ENCODE results near the gene CIT.

The CIT gene

DNA sequence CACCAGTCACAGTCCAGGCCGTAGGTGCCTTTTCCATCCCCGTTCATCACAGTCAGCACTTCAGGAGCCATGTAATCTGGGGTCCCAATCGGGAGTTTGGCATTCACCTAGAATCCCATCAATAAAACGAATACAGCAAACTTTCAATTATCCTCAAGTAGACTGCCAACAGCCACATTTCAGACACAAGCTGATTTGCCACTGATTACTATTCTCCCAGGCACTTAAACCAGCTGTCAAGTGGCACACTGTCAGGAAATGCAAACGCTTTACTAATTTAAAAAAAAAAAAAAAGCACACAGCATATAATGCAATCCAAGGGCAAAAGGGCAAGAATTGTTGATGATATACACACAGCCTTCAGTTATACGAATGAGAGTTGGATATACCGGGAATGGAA lies 51.9 kb downstream of the CIT start (continued):
- TF ChIP-seq TRIM28 (IDR thresholded peaks at IDR 0.05; ENCODE audit: borderline replicate concordance, low read length) = no peak
- TF ChIP-seq, protein P1, sequence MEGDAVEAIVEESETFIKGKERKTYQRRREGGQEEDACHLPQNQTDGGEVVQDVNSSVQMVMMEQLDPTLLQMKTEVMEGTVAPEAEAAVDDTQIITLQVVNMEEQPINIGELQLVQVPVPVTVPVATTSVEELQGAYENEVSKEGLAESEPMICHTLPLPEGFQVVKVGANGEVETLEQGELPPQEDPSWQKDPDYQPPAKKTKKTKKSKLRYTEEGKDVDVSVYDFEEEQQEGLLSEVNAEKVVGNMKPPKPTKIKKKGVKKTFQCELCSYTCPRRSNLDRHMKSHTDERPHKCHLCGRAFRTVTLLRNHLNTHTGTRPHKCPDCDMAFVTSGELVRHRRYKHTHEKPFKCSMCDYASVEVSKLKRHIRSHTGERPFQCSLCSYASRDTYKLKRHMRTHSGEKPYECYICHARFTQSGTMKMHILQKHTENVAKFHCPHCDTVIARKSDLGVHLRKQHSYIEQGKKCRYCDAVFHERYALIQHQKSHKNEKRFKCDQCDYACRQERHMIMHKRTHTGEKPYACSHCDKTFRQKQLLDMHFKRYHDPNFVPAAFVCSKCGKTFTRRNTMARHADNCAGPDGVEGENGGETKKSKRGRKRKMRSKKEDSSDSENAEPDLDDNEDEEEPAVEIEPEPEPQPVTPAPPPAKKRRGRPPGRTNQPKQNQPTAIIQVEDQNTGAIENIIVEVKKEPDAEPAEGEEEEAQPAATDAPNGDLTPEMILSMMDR (tag by site-specific recombination; IDR thresholded peaks at IDR 0.05) = no peak
- TF ChIP-seq, protein P2, sequence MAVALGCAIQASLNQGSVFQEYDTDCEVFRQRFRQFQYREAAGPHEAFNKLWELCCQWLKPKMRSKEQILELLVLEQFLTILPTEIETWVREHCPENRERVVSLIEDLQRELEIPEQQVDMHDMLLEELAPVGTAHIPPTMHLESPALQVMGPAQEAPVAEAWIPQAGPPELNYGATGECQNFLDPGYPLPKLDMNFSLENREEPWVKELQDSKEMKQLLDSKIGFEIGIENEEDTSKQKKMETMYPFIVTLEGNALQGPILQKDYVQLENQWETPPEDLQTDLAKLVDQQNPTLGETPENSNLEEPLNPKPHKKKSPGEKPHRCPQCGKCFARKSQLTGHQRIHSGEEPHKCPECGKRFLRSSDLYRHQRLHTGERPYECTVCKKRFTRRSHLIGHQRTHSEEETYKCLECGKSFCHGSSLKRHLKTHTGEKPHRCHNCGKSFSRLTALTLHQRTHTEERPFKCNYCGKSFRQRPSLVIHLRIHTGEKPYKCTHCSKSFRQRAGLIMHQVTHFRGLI (tag by site-specific recombination; IDR thresholded peaks at IDR 0.05) = no peak

DNA sequence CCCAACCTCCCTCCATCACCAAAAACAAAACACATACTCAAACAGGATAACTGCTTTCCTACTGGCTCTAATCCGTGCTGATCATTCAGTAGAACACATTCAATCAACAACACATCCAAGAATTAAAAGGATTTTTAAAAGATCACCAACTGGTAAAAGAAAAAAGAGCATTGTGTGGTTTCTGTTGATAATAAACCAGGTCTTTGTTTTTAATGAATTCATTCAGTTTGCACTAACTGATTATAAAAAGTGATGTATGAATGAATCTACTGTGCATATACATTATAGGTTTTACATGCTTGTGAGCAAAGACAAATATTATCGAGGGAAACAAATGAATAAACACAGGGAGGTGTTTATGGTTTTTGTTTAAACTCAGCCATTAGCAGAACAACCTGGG lies 55.1 kb downstream of the CIT start:
- TF ChIP-seq ZNF23 (tag by site-specific recombination; IDR thresholded peaks at IDR 0.05; ENCODE audit: borderline replicate concordance) = no peak
- TF ChIP-seq, protein P3, sequence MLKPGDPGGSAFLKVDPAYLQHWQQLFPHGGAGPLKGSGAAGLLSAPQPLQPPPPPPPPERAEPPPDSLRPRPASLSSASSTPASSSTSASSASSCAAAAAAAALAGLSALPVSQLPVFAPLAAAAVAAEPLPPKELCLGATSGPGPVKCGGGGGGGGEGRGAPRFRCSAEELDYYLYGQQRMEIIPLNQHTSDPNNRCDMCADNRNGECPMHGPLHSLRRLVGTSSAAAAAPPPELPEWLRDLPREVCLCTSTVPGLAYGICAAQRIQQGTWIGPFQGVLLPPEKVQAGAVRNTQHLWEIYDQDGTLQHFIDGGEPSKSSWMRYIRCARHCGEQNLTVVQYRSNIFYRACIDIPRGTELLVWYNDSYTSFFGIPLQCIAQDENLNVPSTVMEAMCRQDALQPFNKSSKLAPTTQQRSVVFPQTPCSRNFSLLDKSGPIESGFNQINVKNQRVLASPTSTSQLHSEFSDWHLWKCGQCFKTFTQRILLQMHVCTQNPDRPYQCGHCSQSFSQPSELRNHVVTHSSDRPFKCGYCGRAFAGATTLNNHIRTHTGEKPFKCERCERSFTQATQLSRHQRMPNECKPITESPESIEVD (tag by site-specific recombination; IDR thresholded peaks at IDR 0.05) = peak; percentile 28; the same call in 1 of the 2 replicates
- no peak for TF ChIP-seq SETDB1 (IDR thresholded peaks at IDR 0.05; ENCODE audit: insufficient read length, low read length)
- TF ChIP-seq ZNF777 (tag by site-specific recombination; IDR thresholded peaks at IDR 0.05; ENCODE audit: borderline replicate concordance) = no peak
- TF ChIP-seq, protein P4, sequence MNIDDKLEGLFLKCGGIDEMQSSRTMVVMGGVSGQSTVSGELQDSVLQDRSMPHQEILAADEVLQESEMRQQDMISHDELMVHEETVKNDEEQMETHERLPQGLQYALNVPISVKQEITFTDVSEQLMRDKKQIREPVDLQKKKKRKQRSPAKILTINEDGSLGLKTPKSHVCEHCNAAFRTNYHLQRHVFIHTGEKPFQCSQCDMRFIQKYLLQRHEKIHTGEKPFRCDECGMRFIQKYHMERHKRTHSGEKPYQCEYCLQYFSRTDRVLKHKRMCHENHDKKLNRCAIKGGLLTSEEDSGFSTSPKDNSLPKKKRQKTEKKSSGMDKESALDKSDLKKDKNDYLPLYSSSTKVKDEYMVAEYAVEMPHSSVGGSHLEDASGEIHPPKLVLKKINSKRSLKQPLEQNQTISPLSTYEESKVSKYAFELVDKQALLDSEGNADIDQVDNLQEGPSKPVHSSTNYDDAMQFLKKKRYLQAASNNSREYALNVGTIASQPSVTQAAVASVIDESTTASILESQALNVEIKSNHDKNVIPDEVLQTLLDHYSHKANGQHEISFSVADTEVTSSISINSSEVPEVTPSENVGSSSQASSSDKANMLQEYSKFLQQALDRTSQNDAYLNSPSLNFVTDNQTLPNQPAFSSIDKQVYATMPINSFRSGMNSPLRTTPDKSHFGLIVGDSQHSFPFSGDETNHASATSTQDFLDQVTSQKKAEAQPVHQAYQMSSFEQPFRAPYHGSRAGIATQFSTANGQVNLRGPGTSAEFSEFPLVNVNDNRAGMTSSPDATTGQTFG (tag by site-specific recombination; IDR thresholded peaks at IDR 0.05; ENCODE audit: borderline replicate concordance) = no peak
- no peak for TF ChIP-seq ZBTB7A (tag by site-specific recombination; IDR thresholded peaks at IDR 0.05; ENCODE audit: low read depth)
- no peak overlapping the region for H3K4me3 ChIP-seq (ENCODE audit: low read depth, low read length)
- ChIA-PET POLR2A (no interaction called here), CTCF (interaction anchor here (2.1 kb wide), 1 partner anchor 42 kb away, joined by 7 read pairs; no protein-coding TSS in a partner anchor)
- no peaks in the 10 kb centered on the region for H3K9me3 ChIP-seq (ENCODE audit: control insufficient read depth, insufficient read depth, low read depth, low read length)
- H3K4me1 ChIP-seq (ENCODE audit: control insufficient read depth, insufficient read depth, low read length) = 0 out of 2 replicates have a peak, but pooled peaks cover 2% of the 10 kb centered on the region
- H3K27ac ChIP-seq (ENCODE audit: extremely low read depth, low read depth, low read length) = no peak overlapping the region
- H3K36me3 ChIP-seq (ENCODE audit: control insufficient read depth in 2 of 2, insufficient read depth in 1 of 2, low read length in 2 of 2) = peaks cover 8 to 46% of the 10 kb centered on the region in 2 experiments

DNA sequence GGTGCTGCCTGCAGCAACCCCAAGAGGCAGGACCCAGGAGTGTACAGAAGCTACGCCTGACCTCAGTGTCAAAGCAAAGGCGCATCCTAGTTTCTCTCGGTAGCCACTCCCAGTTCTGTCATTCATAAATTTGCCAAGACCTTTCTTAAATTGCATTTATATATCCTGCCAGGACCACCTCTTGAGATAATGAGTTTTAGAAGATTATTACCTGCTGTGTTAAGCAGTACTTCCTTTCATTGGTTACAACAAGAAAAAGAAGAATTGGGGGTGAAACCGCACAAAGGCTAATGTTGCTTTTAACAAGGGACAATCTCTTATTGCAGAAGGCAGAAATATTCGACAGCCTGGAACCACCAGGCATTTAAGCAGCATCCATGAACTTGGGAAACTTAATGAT lies 57.8 kb downstream of the CIT start:
- H3K9me3 ChIP-seq (ENCODE audit: control insufficient read depth, insufficient read depth, low read depth, low read length) = no peaks in the 10 kb centered on the region
- POLR2A ChIA-PET = no interaction called here
- 0 out of 2 replicates have a peak, but pooled peaks cover 2% of the 10 kb centered on the region for H3K4me1 ChIP-seq (ENCODE audit: control insufficient read depth, insufficient read depth, low read length)
- H3K4me3 ChIP-seq (ENCODE audit: low read depth, low read length) = no peak overlapping the region
- peak; percentile 42; the same call in 1 of the 2 replicates for TF ChIP-seq ZNF843 (tag by site-specific recombination; IDR thresholded peaks at IDR 0.05)
- TF ChIP-seq GLI2 (tag by site-specific recombination; IDR thresholded peaks at IDR 0.05; ENCODE audit: borderline replicate concordance, low read depth) = 0 out of 2 replicates have a peak, but pooled peaks have one; percentile 22
- TF ChIP-seq IKZF3 (tag by site-specific recombination; IDR thresholded peaks at IDR 0.05) = peak; percentile 28; the same call in 1 of the 2 replicates
- TF ChIP-seq, protein P5, sequence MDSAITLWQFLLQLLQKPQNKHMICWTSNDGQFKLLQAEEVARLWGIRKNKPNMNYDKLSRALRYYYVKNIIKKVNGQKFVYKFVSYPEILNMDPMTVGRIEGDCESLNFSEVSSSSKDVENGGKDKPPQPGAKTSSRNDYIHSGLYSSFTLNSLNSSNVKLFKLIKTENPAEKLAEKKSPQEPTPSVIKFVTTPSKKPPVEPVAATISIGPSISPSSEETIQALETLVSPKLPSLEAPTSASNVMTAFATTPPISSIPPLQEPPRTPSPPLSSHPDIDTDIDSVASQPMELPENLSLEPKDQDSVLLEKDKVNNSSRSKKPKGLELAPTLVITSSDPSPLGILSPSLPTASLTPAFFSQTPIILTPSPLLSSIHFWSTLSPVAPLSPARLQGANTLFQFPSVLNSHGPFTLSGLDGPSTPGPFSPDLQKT (IDR thresholded peaks at IDR 0.05; ENCODE audit: borderline replicate concordance, low read depth, low read length) = no peak
- peak; percentile 47; the same call in 1 of the 2 replicates for TF ChIP-seq FEZF1 (tag by site-specific recombination; IDR thresholded peaks at IDR 0.05)
- peak; percentile 70 for TF ChIP-seq ZIC2 (tag by site-specific recombination; IDR thresholded peaks at IDR 0.05)
- TF ChIP-seq ZNF76 (tag by site-specific recombination; IDR thresholded peaks at IDR 0.05; ENCODE audit: borderline replicate concordance, low read depth) = no peak
- TF ChIP-seq ZNF202 (tag by site-specific recombination; IDR thresholded peaks at IDR 0.05; ENCODE audit: borderline replicate concordance) = no peak
- no peak for TF ChIP-seq ZNF701 (tag by site-specific recombination; IDR thresholded peaks at IDR 0.05)
- peak; percentile 57 for TF ChIP-seq OSR2 (tag by site-specific recombination; IDR thresholded peaks at IDR 0.05)
- TF ChIP-seq, protein P3 (tag by site-specific recombination; IDR thresholded peaks at IDR 0.05) = peak; percentile 84
- no peak for TF ChIP-seq ZNF175 (tag by site-specific recombination; IDR thresholded peaks at IDR 0.05)
- CTCF ChIA-PET = interaction anchor here (0.6 kb wide), 1 partner anchor 115 kb away, joined by 3 read pairs; no protein-coding TSS in a partner anchor
- H3K36me3 ChIP-seq (ENCODE audit: control insufficient read depth in 2 of 2, insufficient read depth in 1 of 2, low read length in 2 of 2) = peaks cover 12 to 34% of the 10 kb centered on the region in 2 experiments
- H3K27ac ChIP-seq (ENCODE audit: extremely low read depth, low read depth, low read length) = no peak overlapping the region
